HepG2 (cell line): ENCODE data around the gene WNT3. TPM values are rescaled to one million over a fixed set of nuclear protein-coding genes. Genes with fewer than 3 reads are reported as not detected.

Experiments
- ARHGAP35 ChIP-seq: sonication (generic); formaldehyde crosslinking; IDR thresholded peaks from 2 replicates; pipeline ENCODE4 v1.9.0; 2022; ENCODE audit warnings: mild to moderate bottlenecking, inconsistent platforms, moderate library complexity, missing genetic modification reagents, borderline replicate concordance
- BRCA1 ChIP-seq: sonication (generic); formaldehyde crosslinking; IDR thresholded peaks from 2 replicates; pipeline ENCODE4 v1.4.0; 2020; ENCODE audit warnings: missing genetic modification reagents
- CBX5 ChIP-seq: sonication (generic); formaldehyde crosslinking; IDR thresholded peaks from 2 replicates; pipeline ENCODE4 v1.4.0; 2020; ENCODE audit warnings: missing genetic modification reagents, borderline replicate concordance
- CCAR2 ChIP-seq: fragments of 200-400 bp; formaldehyde crosslinking; optimal IDR thresholded peaks from 2 replicates; pipeline ENCODE3; 2018; ENCODE audit warnings: low read depth, mild to moderate bottlenecking, low read length, moderate library complexity
- CEBPG ChIP-seq: IDR thresholded peaks from 2 replicates; pipeline ENCODE4 v1.6.1; 2016
- EP300 ChIP-seq, 3 experiments: sonication (generic) in 1 of 3; formaldehyde crosslinking in 1 of 3; IDR thresholded peaks; 2 replicates each; pipeline versions ENCODE4 v1.5.1 to v1.6.1; 2011 to 2020; ENCODE audit warnings: low read depth in 2 of 3, low read length in 2 of 3, borderline replicate concordance in 1 of 3, improper control_type of control experiment in 1 of 3, mild to moderate bottlenecking in 1 of 3, missing genetic modification reagents in 1 of 3, moderate library complexity in 1 of 3
- NFYC ChIP-seq: IDR thresholded peaks from 2 replicates; pipeline ENCODE4 v1.6.1; 2016; ENCODE audit warnings: missing genetic modification reagents, missing compliant biosample characterization
- SMAD9 ChIP-seq: sonication (generic); formaldehyde crosslinking; IDR thresholded peaks from 2 replicates; pipeline ENCODE4 v1.5.1; 2020; ENCODE audit warnings: mild to moderate bottlenecking, missing genetic modification reagents
- SMC3 ChIP-seq: IDR thresholded peaks from 2 replicates; pipeline ENCODE4 v1.6.1; 2011; ENCODE audit warnings: low read length, improper control_type of control experiment
- SRSF9 ChIP-seq: fragments of 200-400 bp; formaldehyde crosslinking; IDR thresholded peaks from 2 replicates; pipeline ENCODE4 v1.6.1; 2018; ENCODE audit warnings: borderline replicate concordance, mild to moderate bottlenecking, low read depth, low read length; ENCODE audit not compliant: insufficient read depth, poor library complexity, severe bottlenecking
- TAF15 ChIP-seq: fragments of 200-400 bp; formaldehyde crosslinking; IDR thresholded peaks from one replicate; pipeline ENCODE4 v1.6.1; 2018; ENCODE audit warnings: mild to moderate bottlenecking, low read depth, low read length; ENCODE audit not compliant: poor library complexity, severe bottlenecking
- THYN1 ChIP-seq: sonication (generic); formaldehyde crosslinking; IDR thresholded peaks from 2 replicates; pipeline ENCODE4 v1.8.1; 2023; ENCODE audit warnings: low read depth, mild to moderate bottlenecking, moderate library complexity, missing genetic modification reagents, borderline replicate concordance
- ZBTB38 ChIP-seq: sonication (generic); formaldehyde crosslinking; IDR thresholded peaks from 2 replicates; pipeline ENCODE4 v1.5.1; 2020; ENCODE audit warnings: mild to moderate bottlenecking, missing genetic modification reagents
- ZNF292 ChIP-seq: sonication (generic); formaldehyde crosslinking; IDR thresholded peaks from 2 replicates; pipeline ENCODE4 v1.8.1; 2022; ENCODE audit warnings: mild to moderate bottlenecking, low read depth, missing genetic modification reagents, borderline replicate concordance
- ZNF598 ChIP-seq: sonication (generic); formaldehyde crosslinking; IDR thresholded peaks from 2 replicates; pipeline ENCODE4 v1.5.1; 2020; ENCODE audit warnings: mild to moderate bottlenecking, missing genetic modification reagents, borderline replicate concordance
- ZNF724P ChIP-seq: sonication (generic); formaldehyde crosslinking; IDR thresholded peaks from 2 replicates; pipeline ENCODE4 v1.8.0; 2022; ENCODE audit warnings: missing genetic modification reagents, borderline replicate concordance
- ZNF883 ChIP-seq: sonication (generic); formaldehyde crosslinking; IDR thresholded peaks from 2 replicates; pipeline ENCODE4 v1.5.1; 2020; ENCODE audit warnings: mild to moderate bottlenecking, missing genetic modification reagents; ENCODE audit errors: not compliant biosample characterization
- ZSCAN29 ChIP-seq: sonication (generic); formaldehyde crosslinking; conservative IDR thresholded peaks from 2 replicates; pipeline ENCODE4 v1.4.0; 2020; ENCODE audit warnings: mild to moderate bottlenecking, missing genetic modification reagents
- polyA plus RNA-seq, 8 experiments: library from polyadenylated mRNA; depleted of rRNA in 3 of 8; stranded (reverse) in 7 of 8; unstranded in 1 of 8; fragments of >200 nt; fragmentation: Illumina TruSeq in 4 of 8; extraction: Trizol in 4 of 8; gene quantifications; 2 replicates each; pipeline versions ENCODE4 v1.2.1 to v1.2.3, GENCODE V29; 2011 to 2016; ENCODE audit warnings: low read depth in 4 of 8, missing spikeins in 1 of 8, mixed read lengths in 1 of 8; ENCODE audit not compliant: insufficient read depth in 1 of 8
- total RNA-seq, 5 experiments: library from RNA; depleted of rRNA; stranded (reverse); fragments of >200 nt; fragmentation: Illumina TruSeq; extraction: Trizol; gene quantifications; 2 replicates each; pipeline ENCODE4 v1.2.3, GENCODE V29; 2016; ENCODE audit warnings: low read depth in 1 of 5
- TF ChIP-seq, protein P1 (sequence below): IDR thresholded peaks from 2 replicates; pipeline ENCODE4 v1.6.1; 2016; ENCODE audit warnings: missing biosample characterization, missing genetic modification reagents, low read depth
- TF ChIP-seq, protein P2 (sequence below): sonication (generic); formaldehyde crosslinking; IDR thresholded peaks from 2 replicates; pipeline ENCODE4 v1.5.1; 2020; ENCODE audit warnings: missing genetic modification reagents, mild to moderate bottlenecking, borderline replicate concordance
- TF ChIP-seq, protein P3 (sequence below): sonication (generic); formaldehyde crosslinking; IDR thresholded peaks from 2 replicates; pipeline ENCODE4 v1.4.0; 2020; ENCODE audit warnings: mild to moderate bottlenecking, missing genetic modification reagents
- TF ChIP-seq, protein P4 (sequence below): sonication (generic); formaldehyde crosslinking; conservative IDR thresholded peaks from 2 replicates; pipeline ENCODE4 v1.8.0; 2022; ENCODE audit warnings: low read depth, missing genetic modification reagents

The WNT3 gene
- total and polyA plus RNA-seq, 2 of the 13 experiments (the other 11 are each of a cell fraction or from before 2014, with no cell fraction given) = 8.5 to 10.3 TPM

DNA sequence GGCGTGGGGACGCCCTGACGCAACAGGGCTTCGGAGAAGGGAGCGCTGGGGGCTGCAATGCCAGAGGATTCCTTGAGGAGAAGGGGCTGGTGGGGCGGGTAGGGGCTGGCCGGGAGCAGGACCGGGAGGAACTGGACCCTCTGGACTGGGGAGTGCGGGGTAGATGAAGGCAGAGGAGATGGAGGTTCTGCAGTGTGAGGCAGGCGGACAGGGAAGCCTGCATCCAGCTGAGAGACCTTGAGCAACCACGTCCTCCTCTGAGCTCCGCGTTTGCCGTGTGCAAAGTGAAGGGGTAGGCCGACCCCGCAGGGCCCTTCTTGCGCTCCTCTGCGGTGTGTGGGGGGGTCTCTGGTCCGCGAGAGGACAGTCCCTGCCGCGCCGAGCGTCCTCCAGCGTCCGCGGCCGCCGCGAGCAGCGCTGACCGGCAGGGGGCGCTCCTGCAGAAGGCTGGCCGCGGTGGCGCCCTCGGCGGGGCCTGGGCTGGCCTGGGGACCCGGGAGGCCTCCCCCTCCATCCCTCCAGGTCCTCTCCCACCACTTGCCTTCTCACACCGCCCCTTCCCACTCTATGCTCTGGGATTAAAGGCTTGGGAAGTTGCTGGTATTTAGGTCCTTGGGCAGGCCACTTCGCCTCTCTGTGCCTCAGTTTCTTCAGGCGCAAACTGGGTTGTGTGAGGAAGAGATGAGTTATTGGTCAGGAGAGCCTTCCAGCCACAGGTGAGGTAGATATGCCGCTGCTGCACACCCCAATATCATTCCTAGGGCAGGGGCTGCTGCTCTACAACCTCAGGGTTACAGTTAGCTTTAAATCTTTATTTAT, 23.3 kb upstream of the WNT3 start (continued):
- TF ChIP-seq ZNF883 (CRISPR knock-in tag) (no peak), CCAR2 (no peak), CEBPG (CRISPR knock-in tag) (no peak), ZNF598 (no peak), ZBTB38 (CRISPR knock-in tag) (peak; percentile 76), ZSCAN29 (CRISPR knock-in tag) (0 out of 2 replicates have a peak, but pooled peaks have one; percentile 44), ZNF292 (CRISPR knock-in tag) (no peak), THYN1 (CRISPR knock-in tag) (no peak), EP300 (IDR thresholded peaks at IDR 0.05; ENCODE audit: low read depth in 2 of 2, low read length in 2 of 2) (no peak), EP300 (CRISPR knock-in tag; IDR thresholded peaks at IDR 0.05; ENCODE audit: borderline replicate concordance) (no peak), SMC3 (peak; percentile 38; the same call in 1 of the 2 replicates), NFYC (no peak), TAF15 (peak; percentile 93), ZNF724P (CRISPR knock-in tag) (no peak), SMAD9 (no peak), SRSF9 (no peak), CBX5 (CRISPR knock-in tag) (no peak), BRCA1 (no peak), ARHGAP35 (CRISPR knock-in tag) (no peak)
- TF ChIP-seq, protein P1, sequence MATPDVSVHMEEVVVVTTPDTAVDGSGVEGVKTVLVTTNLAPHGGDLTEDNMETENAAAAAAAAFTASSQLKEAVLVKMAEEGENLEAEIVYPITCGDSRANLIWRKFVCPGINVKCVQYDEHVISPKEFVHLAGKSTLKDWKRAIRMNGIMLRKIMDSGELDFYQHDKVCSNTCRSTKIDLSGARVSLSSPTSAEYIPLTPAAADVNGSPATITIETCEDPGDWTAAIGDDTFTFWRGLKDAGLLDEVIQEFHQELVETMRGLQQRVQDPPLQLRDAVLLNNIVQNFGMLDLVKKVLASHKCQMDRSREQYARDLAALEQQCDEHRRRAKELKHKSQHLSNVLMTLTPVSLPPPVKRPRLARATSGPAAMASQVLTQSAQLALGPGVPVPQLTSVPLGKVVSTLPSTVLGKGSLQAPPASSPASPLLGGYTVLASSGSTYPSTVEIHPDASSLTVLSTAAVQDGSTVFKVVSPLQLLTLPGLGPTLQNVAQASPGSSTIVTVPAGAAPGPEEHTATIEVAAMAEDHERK (CRISPR knock-in tag) = no peak
- TF ChIP-seq, protein P2, sequence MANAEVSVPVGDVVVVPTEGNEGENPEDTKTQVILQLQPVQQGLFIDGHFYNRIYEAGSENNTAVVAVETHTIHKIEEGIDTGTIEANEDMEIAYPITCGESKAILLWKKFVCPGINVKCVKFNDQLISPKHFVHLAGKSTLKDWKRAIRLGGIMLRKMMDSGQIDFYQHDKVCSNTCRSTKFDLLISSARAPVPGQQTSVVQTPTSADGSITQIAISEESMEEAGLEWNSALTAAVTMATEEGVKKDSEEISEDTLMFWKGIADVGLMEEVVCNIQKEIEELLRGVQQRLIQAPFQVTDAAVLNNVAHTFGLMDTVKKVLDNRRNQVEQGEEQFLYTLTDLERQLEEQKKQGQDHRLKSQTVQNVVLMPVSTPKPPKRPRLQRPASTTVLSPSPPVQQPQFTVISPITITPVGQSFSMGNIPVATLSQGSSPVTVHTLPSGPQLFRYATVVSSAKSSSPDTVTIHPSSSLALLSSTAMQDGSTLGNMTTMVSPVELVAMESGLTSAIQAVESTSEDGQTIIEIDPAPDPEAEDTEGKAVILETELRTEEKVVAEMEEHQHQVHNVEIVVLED (CRISPR knock-in tag) = no peak
- TF ChIP-seq, protein P3, sequence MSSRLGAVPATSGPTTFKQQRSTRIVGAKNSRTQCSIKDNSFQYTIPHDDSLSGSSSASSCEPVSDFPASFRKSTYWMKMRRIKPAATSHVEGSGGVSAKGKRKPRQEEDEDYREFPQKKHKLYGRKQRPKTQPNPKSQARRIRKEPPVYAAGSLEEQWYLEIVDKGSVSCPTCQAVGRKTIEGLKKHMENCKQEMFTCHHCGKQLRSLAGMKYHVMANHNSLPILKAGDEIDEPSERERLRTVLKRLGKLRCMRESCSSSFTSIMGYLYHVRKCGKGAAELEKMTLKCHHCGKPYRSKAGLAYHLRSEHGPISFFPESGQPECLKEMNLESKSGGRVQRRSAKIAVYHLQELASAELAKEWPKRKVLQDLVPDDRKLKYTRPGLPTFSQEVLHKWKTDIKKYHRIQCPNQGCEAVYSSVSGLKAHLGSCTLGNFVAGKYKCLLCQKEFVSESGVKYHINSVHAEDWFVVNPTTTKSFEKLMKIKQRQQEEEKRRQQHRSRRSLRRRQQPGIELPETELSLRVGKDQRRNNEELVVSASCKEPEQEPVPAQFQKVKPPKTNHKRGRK (CRISPR knock-in tag) = no peak
- TF ChIP-seq, protein P4, sequence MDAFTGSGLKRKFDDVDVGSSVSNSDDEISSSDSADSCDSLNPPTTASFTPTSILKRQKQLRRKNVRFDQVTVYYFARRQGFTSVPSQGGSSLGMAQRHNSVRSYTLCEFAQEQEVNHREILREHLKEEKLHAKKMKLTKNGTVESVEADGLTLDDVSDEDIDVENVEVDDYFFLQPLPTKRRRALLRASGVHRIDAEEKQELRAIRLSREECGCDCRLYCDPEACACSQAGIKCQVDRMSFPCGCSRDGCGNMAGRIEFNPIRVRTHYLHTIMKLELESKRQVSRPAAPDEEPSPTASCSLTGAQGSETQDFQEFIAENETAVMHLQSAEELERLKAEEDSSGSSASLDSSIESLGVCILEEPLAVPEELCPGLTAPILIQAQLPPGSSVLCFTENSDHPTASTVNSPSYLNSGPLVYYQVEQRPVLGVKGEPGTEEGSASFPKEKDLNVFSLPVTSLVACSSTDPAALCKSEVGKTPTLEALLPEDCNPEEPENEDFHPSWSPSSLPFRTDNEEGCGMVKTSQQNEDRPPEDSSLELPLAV = no peak
